Stimulated activated effector memory CD8-positive, alpha-beta T cell treated with anti-CD3 and anti-CD28 coated beads, Interleukin-12 subunit alpha, Interleukin-12 subunit beta, amount 100 ng/mL, for 72 hours (primary cell): ENCODE results near the gene SMARCA2.

Experiments used
- ATAC-seq: fragments of 150-1000 bp; cut with Tn5 transposase; 2 replicates; pipeline ENCODE4 v1.10.0; 2021
- DNase-seq, 2 donors: peaks; one replicate each; pipeline ENCODE4 v3.0.0; 2021 to 2022; ENCODE audit warnings: low spot score in 2 of 2
- H3K27ac Mint-ChIP-seq: one replicate; pipeline ENCODE4 v1.8.0; 2022; ENCODE audit warnings: mild to moderate bottlenecking, mixed read lengths
- H3K36me3 Mint-ChIP-seq: one replicate; pipeline ENCODE4 v1.8.0; 2022; ENCODE audit warnings: mild to moderate bottlenecking, mixed read lengths
- H3K4me1 Mint-ChIP-seq: one replicate; pipeline ENCODE4 v1.8.0; 2022; ENCODE audit warnings: mixed read lengths
- H3K4me3 Mint-ChIP-seq: one replicate; pipeline ENCODE4 v1.8.0; 2022; ENCODE audit warnings: mild to moderate bottlenecking, mixed read lengths
- H3K9me3 Mint-ChIP-seq: one replicate; pipeline ENCODE4 v1.8.0; 2022; ENCODE audit warnings: mixed read lengths

The SMARCA2 gene

GRCh38 chr9:2198956-2199635 lies 183.9 kb downstream of the SMARCA2 start:
- no peak overlapping the region for H3K4me3 Mint-ChIP-seq
- H3K36me3 Mint-ChIP-seq, result peaks cover 20% of the 10 kb centered on the region
- H3K27ac Mint-ChIP-seq, result peak overlapping the region; percentile 78
- DNase-seq, result no peak
- no peak for ATAC-seq
- peaks cover 10% of the 10 kb centered on the region for H3K4me1 Mint-ChIP-seq
- peaks cover 9% of the 10 kb centered on the region for H3K9me3 Mint-ChIP-seq

- no peak for DNase-seq
- Mint-ChIP-seq H3K4me3 (no peak overlapping the region), H3K36me3 (peaks cover 12% of the 10 kb centered on the region), H3K27ac (peak overlapping the region; percentile 78), H3K4me1 (peaks cover 10% of the 10 kb centered on the region), H3K9me3 (peaks cover 9% of the 10 kb centered on the region)
- no peak for ATAC-seq
Observed at GRCh38 chr9:2199999-2200796, 185.1 kb downstream of the SMARCA2 start.

- Mint-ChIP-seq H3K4me1 (no peaks in the 10 kb centered on the region), H3K36me3 (no peaks in the 10 kb centered on the region), H3K9me3 (no peaks in the 10 kb centered on the region), H3K27ac (no peak overlapping the region), H3K4me3 (no peak overlapping the region)
- ATAC-seq (no peak), DNase-seq (no peak)
Observed at GRCh38 chr9:2208465-2208864, 193.3 kb downstream of the SMARCA2 start.

GRCh38 chr9:2208991-2209390 lies 193.8 kb downstream of the SMARCA2 start:
- ATAC-seq (no peak), DNase-seq (no peak)
- Mint-ChIP-seq H3K9me3 (no peaks in the 10 kb centered on the region), H3K36me3 (no peaks in the 10 kb centered on the region), H3K27ac (no peak overlapping the region), H3K4me1 (no peaks in the 10 kb centered on the region), H3K4me3 (no peak overlapping the region)

GRCh38 chr9:2209400-2209799 lies 194.3 kb downstream of the SMARCA2 start:
- no peak for DNase-seq
- ATAC-seq, result no peak
- Mint-ChIP-seq H3K4me3 (no peak overlapping the region), H3K4me1 (no peaks in the 10 kb centered on the region), H3K9me3 (no peaks in the 10 kb centered on the region), H3K36me3 (no peaks in the 10 kb centered on the region), H3K27ac (no peak overlapping the region)

- no peak overlapping the region for H3K4me3 Mint-ChIP-seq
- H3K27ac Mint-ChIP-seq, result no peak overlapping the region
- H3K9me3 Mint-ChIP-seq, result no peaks in the 10 kb centered on the region
- no peak for ATAC-seq
- no peaks in the 10 kb centered on the region for H3K4me1 Mint-ChIP-seq
- H3K36me3 Mint-ChIP-seq, result no peaks in the 10 kb centered on the region
- no peak for DNase-seq
Observed at GRCh38 chr9:2210201-2210600, 195.1 kb downstream of the SMARCA2 start.

GRCh38 chr9:2213830-2214468 lies 198.8 kb downstream of the SMARCA2 start:
- no peaks in the 10 kb centered on the region for H3K9me3 Mint-ChIP-seq
- DNase-seq (no peak), ATAC-seq (no peak)
- H3K4me1 Mint-ChIP-seq, result no peaks in the 10 kb centered on the region
- H3K36me3 Mint-ChIP-seq, result no peaks in the 10 kb centered on the region
- H3K4me3 Mint-ChIP-seq, result no peak overlapping the region
- H3K27ac Mint-ChIP-seq, result no peak overlapping the region

- H3K4me3 Mint-ChIP-seq, result no peak overlapping the region
- no peaks in the 10 kb centered on the region for H3K36me3 Mint-ChIP-seq
- no peaks in the 10 kb centered on the region for H3K9me3 Mint-ChIP-seq
- ATAC-seq, result no peak
- H3K27ac Mint-ChIP-seq, result no peak overlapping the region
- DNase-seq, result no peak
- H3K4me1 Mint-ChIP-seq, result no peaks in the 10 kb centered on the region
Observed at GRCh38 chr9:2214707-2215106, 199.6 kb downstream of the SMARCA2 start.

GRCh38 chr9:2215921-2216441 lies 200.8 kb downstream of the SMARCA2 start:
- DNase-seq, result no peak
- Mint-ChIP-seq H3K36me3 (no peaks in the 10 kb centered on the region), H3K9me3 (no peaks in the 10 kb centered on the region), H3K27ac (no peak overlapping the region), H3K4me3 (no peak overlapping the region), H3K4me1 (no peaks in the 10 kb centered on the region)
- no peak for ATAC-seq

- DNase-seq, result no peak
- ATAC-seq, result no peak
Observed at GRCh38 chr9:2216591-2216990, 201.4 kb downstream of the SMARCA2 start.

GRCh38 chr9:2217540-2217939 lies 202.4 kb downstream of the SMARCA2 start:
- no peaks in the 10 kb centered on the region for H3K36me3 Mint-ChIP-seq
- ATAC-seq (no peak), DNase-seq (no peak)
- H3K27ac Mint-ChIP-seq, result no peak overlapping the region
- no peak overlapping the region for H3K4me3 Mint-ChIP-seq
- H3K9me3 Mint-ChIP-seq, result no peaks in the 10 kb centered on the region
- no peaks in the 10 kb centered on the region for H3K4me1 Mint-ChIP-seq

More at GRCh38 chr9:2216591-2216990, 201.4 kb downstream of the SMARCA2 start:
- Mint-ChIP-seq H3K4me1 (no peaks in the 10 kb centered on the region), H3K27ac (no peak overlapping the region), H3K4me3 (no peak overlapping the region), H3K36me3 (no peaks in the 10 kb centered on the region), H3K9me3 (no peaks in the 10 kb centered on the region)

- Mint-ChIP-seq H3K27ac (no peak overlapping the region), H3K36me3 (no peaks in the 10 kb centered on the region), H3K4me3 (no peak overlapping the region), H3K4me1 (no peaks in the 10 kb centered on the region), H3K9me3 (no peaks in the 10 kb centered on the region)
- DNase-seq, result no peak
- ATAC-seq, result no peak
Observed at GRCh38 chr9:2220036-2220435, 204.9 kb downstream of the SMARCA2 start.

GRCh38 chr9:2227144-2227867 lies 212.2 kb downstream of the SMARCA2 start:
- Mint-ChIP-seq H3K36me3 (no peaks in the 10 kb centered on the region), H3K27ac (no peak overlapping the region), H3K4me3 (no peak overlapping the region), H3K9me3 (no peaks in the 10 kb centered on the region), H3K4me1 (no peaks in the 10 kb centered on the region)
- DNase-seq (no peak), ATAC-seq (no peak)

- Mint-ChIP-seq H3K4me3 (no peak overlapping the region), H3K36me3 (no peaks in the 10 kb centered on the region), H3K27ac (no peak overlapping the region), H3K9me3 (no peaks in the 10 kb centered on the region), H3K4me1 (no peaks in the 10 kb centered on the region)
- ATAC-seq, result no peak
- DNase-seq, result no peak
Observed at GRCh38 chr9:2228132-2228531, 213.0 kb downstream of the SMARCA2 start.

GRCh38 chr9:2228641-2229040 lies 213.5 kb downstream of the SMARCA2 start:
- no peaks in the 10 kb centered on the region for H3K36me3 Mint-ChIP-seq
- H3K4me1 Mint-ChIP-seq, result no peaks in the 10 kb centered on the region
- H3K27ac Mint-ChIP-seq, result no peak overlapping the region
- DNase-seq (no peak), ATAC-seq (no peak)
- H3K9me3 Mint-ChIP-seq, result no peaks in the 10 kb centered on the region
- H3K4me3 Mint-ChIP-seq, result no peak overlapping the region
